ENCODE data around the gene HDAC5.
A peak's percentile ranks its signal among the peaks of the same experiment; 100 is the strongest.

The HDAC5 gene

DNA sequence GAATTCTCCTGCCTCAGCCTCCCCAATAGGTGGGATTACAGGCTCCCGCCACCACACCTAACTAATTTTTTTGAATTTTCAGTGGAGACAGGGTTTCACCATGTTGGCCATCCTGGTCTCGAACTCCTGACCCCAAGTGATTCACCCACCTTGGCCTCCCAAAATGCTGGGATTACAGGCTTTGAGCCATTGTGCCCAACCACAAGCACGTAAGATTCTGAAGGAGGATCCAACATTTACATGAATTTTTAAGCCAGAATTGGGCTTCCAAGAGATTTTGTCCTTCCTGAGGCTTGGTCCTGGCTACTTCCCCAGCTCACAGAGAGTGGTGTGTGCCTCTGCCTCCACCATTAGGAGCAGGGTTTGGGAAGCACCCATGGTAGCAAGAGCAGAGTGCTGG, 41.8 kb downstream of the HDAC5 start:
- Histone ChIP-seq H3K9me3 (no peaks in the 10 kb centered on the region), H3K4me1 (no peaks in the 10 kb centered on the region), H3K27me3 (ENCODE audit: low read depth) (no peaks in the 10 kb centered on the region), H3K4me3 (no peak overlapping the region), H3K36me3 (replicated peaks) (peaks cover 29% of the 10 kb centered on the region)
- in situ Hi-C loops (cut with MboI; ENCODE audit: low sequenced_read_pairs): no loop called here
- DNase-seq (ENCODE audit: low spot score in 2 of 2): no peak

DNA sequence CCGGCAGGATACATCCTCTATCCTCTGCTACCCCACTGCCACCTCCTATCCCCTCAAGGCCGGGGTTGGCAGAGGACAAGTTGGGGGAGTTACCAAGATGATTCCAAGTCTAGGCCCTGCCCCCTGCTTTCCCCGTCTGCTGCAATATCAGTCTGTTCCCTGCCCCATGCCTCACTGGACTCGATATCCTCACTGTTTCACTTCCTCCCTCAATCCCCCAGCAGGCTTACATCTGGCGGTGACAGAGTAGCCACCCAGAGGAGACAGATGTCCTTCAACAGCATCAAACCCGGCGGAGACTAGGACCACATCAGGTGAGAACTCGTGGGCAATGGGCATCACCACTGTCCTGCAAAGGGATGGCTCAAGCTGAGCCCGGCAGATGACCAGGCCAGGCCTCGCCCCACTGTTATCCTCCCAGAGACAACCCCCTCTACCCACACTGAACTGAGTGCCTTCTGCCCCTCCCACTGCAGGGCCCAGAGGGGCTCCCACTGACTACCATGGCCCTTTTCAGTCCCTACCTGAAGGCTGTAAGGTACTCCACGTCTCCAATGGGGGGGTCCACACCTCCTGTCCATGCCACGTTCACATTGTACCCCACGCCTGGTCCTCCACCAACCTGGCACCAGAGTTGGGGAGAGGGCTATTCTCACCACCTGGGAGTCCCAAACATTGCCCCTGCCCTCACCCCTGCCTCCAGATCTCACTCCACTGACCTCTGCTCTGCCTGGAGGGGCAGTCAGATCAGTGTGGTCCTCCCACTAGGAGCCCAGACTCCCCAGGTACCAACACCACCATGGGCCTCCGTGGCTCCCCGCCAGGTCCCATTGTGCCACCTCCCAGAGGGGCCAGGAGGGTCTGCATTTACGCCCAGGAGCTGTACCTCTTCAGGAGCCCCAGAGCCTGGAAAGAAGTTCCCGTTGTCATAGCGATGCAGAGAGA, 43.3 kb downstream of the HDAC5 start:
- no peak overlapping the region for H3K4me3 ChIP-seq
- no peaks in the 10 kb centered on the region for H3K27me3 ChIP-seq (ENCODE audit: low read depth)
- DNase-seq (ENCODE audit: low spot score in 2 of 2): no peak
- peaks cover 44% of the 10 kb centered on the region for H3K36me3 ChIP-seq (replicated peaks)
- no peaks in the 10 kb centered on the region for H3K4me1 ChIP-seq
- no peaks in the 10 kb centered on the region for H3K9me3 ChIP-seq
- in situ Hi-C loops (cut with MboI; ENCODE audit: low sequenced_read_pairs): no loop called here

DNA sequence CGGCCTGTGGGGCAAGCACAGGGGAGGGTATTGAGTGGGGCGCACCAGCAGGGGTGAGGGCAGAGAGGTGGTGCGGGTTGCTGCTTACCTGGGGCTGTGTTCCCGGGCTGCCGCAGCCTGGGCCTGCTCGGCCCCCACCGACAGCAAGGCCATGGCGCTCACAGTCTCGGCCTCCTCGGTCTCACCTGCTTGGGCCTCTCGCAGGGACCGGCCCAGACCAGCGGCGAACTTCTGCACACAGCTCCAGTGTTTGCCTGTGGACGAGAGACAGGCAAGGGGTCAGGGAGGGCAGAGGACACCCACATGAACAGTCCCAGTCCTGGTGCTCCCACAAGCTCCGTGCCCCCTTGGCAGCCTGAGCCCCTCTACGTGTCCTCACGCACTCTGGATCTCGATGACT, 45.0 kb downstream of the HDAC5 start:
- H3K36me3 ChIP-seq (replicated peaks): peaks cover 55% of the 10 kb centered on the region

DNA sequence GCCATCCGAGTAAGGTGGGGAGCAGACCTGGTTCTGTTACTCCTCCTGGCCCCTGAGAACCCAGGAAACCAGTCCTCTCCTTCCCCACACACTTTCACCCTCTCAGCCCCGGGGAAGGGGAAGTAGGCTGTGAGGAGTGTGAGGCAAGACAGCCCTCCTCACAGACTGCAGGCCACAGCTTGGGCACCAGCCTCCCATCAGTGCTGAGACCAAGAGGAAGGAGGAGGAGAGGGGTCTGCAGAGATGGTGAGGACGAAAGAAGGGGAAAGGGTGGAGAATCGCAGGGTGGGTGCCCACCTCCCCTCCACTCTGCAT, 45.9 kb downstream of the HDAC5 start:
- peaks cover 51% of the 10 kb centered on the region for H3K36me3 ChIP-seq (replicated peaks)

More for the DNA sequence above, 45.0 kb downstream of the HDAC5 start:
- Histone ChIP-seq H3K9me3 (no peaks in the 10 kb centered on the region), H3K27me3 (ENCODE audit: low read depth) (no peaks in the 10 kb centered on the region), H3K4me3 (no peak overlapping the region), H3K4me1 (no peaks in the 10 kb centered on the region)
- in situ Hi-C loops (cut with MboI; ENCODE audit: low sequenced_read_pairs): no loop called here
- no peak for DNase-seq (ENCODE audit: low spot score in 2 of 2)

DNA sequence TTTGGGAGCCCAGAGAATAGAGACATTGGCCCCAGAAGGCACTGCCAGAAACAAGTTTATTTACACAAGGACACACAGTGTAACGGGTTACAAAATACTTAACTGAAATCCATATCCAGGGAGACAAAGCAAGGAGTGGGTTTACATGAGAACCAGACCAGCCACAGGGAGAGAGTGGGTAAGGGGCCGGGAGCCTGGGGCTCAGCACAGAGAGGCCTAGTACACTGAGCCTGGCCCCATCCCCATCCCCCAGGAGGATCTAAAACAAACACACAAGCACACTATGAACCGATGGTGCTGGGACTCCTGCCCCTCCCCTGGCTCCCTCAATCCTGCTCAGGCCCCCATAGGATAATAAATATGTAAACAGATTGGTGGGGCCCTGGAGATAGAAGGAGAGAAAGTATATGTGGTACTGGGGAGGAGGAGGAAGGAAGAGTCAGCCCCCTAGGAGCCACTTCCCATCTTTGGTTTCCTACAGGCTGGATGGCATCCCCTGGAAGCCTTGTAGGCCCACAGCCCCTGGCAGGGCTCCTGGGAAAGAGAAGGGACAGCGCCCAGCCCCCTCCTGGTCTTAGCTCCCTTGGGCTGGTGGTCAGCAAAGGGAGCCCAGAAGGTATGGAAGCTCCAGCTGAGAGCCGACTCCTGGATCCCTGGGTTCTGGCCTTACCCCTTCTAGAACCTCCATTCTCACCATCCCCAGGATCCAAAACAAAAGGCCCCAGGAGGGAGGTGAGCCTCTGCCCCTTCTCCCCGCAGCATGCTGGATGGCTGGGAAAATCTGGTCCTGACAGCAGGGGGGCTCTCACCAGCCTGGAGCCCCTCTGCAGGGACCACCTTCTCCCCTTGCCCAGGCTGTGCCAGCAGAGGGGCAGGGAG, 46.5 kb downstream of the HDAC5 start:
- no peaks in the 10 kb centered on the region for H3K9me3 ChIP-seq
- in situ Hi-C loops (cut with MboI; ENCODE audit: low sequenced_read_pairs): no loop called here
- H3K36me3 ChIP-seq (replicated peaks): peaks cover 45% of the 10 kb centered on the region
- H3K27me3 ChIP-seq (ENCODE audit: low read depth): no peaks in the 10 kb centered on the region
- H3K4me3 ChIP-seq: no peak overlapping the region
- no peak for DNase-seq (ENCODE audit: low spot score in 2 of 2)
- H3K4me1 ChIP-seq: peaks cover under 1% of the 10 kb centered on the region

More for the DNA sequence above, 45.9 kb downstream of the HDAC5 start:
- Histone ChIP-seq H3K27me3 (ENCODE audit: low read depth) (no peaks in the 10 kb centered on the region), H3K4me3 (no peak overlapping the region), H3K9me3 (no peaks in the 10 kb centered on the region), H3K4me1 (no peaks in the 10 kb centered on the region)
- in situ Hi-C loops (cut with MboI; ENCODE audit: low sequenced_read_pairs): no loop called here
- no peak for DNase-seq (ENCODE audit: low spot score in 2 of 2)

DNA sequence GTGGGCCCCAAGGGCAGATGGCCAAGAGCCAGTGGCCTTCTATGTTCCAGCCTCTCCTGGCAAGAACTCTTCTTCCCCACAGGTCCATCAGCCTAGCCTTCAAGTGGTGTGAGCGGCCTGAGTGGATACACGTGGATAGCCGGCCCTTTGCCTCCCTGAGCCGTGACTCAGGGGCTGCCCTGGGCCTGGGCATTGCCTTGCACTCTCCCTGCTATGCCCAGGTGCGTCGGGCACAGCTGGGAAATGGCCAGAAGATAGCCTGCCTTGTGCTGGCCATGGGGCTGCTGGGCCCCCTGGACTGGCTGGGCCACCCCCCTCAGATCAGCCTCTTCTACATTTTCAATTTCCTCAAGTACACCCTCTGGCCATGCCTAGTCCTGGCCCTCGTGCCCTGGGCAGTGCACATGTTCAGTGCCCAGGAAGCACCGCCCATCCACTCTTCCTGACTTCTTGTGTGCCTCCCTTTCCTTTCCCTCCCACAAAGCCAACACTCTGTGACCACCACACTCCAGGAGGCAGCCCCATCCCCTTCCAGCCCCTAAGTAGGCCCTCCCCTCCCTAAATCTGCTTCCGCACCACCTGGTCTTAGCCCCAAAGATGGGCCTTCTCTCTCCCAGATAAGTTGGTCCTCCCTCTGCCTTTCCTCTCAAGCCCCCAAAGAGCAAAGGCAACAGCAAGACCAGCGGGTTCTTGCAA, 47.7 kb downstream of the HDAC5 start:
- Histone ChIP-seq H3K4me3 (no peak overlapping the region), H3K9me3 (no peaks in the 10 kb centered on the region), H3K27me3 (ENCODE audit: low read depth) (no peaks in the 10 kb centered on the region), H3K4me1 (peaks cover 5% of the 10 kb centered on the region), H3K36me3 (replicated peaks) (peaks cover 45% of the 10 kb centered on the region)
- no peak for DNase-seq (ENCODE audit: low spot score in 2 of 2)
- in situ Hi-C loops (cut with MboI; ENCODE audit: low sequenced_read_pairs): no loop called here

DNA sequence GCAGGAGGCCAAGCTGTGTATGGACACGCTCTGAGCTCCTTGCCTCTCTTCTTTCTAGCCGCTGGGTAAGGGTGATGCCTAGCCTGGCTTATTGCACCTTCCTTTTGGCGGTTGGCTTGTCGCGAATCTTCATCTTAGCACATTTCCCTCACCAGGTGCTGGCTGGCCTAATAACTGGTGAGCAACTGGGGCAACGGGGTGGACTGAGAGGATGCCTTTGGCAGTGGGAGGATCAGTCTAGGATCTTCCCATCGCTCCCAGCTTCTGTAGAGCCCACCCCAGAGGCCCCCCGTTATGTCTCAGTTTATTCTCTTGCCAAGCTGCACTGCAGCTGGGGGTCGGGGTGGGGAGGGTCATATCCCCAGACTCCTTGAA, 48.5 kb downstream of the HDAC5 start:
- H3K9me3 ChIP-seq: no peaks in the 10 kb centered on the region
- no peaks in the 10 kb centered on the region for H3K27me3 ChIP-seq (ENCODE audit: low read depth)
- H3K4me3 ChIP-seq: no peak overlapping the region
- peaks cover 45% of the 10 kb centered on the region for H3K36me3 ChIP-seq (replicated peaks)
- H3K4me1 ChIP-seq: peaks cover 8% of the 10 kb centered on the region
- no peak for DNase-seq (ENCODE audit: low spot score in 2 of 2)
- in situ Hi-C loops (cut with MboI; ENCODE audit: low sequenced_read_pairs): no loop called here

DNA sequence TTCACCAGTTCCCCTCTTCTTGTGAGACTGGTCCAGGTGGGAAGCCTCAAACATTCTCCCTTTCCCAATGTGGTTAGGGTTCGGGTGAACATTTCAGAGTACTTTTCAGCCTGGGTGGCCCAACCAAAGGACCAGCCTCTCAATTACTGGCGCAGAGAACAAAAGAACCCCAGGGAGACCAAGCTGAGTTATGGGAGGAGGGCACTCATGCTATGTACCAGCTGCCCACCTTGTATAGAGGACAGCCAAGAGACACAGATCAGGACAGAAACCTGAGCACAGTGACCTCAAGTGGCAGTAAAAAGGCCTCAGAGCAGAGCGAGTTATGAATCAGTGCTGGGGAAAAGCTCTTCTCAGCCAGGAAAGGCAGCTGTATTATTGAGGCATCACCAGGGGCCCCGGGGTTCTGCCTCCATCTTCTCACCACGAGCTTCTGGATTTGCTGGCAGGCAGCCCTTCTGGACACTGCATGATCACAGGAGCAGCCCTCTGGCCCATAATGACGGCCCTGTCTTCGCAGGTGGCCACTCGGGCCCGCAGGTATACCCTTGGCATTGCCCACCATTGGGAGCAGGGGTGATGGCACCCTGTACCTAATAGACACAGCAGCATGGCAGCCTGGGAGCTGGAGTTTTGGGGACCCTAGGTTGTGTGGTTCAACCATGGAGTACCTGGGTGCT, 49.1 kb downstream of the HDAC5 start:
- in situ Hi-C loops (cut with MboI; ENCODE audit: low sequenced_read_pairs): no loop called here
- Histone ChIP-seq H3K36me3 (replicated peaks) (peaks cover 45% of the 10 kb centered on the region), H3K4me3 (no peak overlapping the region), H3K4me1 (peaks cover 8% of the 10 kb centered on the region), H3K27me3 (ENCODE audit: low read depth) (no peaks in the 10 kb centered on the region), H3K9me3 (no peaks in the 10 kb centered on the region)
- DNase-seq (ENCODE audit: low spot score in 2 of 2): no peak

DNA sequence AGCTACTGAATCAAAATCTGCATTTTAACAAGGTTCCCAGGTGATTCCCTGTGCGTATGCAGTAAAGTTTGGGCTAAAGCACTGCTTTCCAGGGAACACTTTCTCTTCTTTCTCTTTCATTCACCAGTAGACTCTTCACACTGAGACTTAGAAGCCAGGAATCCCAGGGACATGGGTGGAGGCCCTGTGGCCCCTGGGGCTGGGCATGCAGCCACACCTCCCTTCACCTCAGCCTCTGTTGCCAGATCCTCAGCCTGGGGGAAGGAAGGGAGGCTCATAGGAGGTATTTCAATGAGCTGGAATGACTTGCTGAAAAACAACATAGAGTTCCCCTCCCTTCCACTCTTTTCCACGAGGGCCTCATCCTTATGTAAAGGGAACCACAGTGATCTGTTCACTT, 51.7 kb downstream of the HDAC5 start:
- Histone ChIP-seq H3K27me3 (ENCODE audit: low read depth) (no peaks in the 10 kb centered on the region), H3K4me1 (peaks cover 15% of the 10 kb centered on the region), H3K36me3 (replicated peaks) (peaks cover 27% of the 10 kb centered on the region), H3K9me3 (no peaks in the 10 kb centered on the region), H3K4me3 (peak overlapping the region; percentile 50)
- no peak for DNase-seq (ENCODE audit: low spot score in 2 of 2)
- in situ Hi-C loops (cut with MboI; ENCODE audit: low sequenced_read_pairs): no loop called here

DNA sequence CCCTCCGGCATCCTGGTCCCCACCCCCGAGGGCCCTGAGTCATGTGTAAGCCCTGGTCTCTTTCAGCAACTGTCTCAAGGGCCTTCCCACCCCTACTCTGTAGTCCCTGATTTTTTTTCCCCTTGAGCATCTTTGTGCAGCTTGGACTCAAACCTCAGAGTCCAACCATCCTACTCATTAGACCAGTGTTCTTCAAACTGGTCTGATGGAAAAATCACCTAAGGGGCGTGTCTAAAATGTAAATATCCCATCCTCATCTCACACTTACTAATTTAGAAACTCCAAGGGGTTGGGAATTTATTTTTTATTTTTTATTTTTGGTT, 52.3 kb downstream of the HDAC5 start:
- DNase-seq (ENCODE audit: low spot score in 2 of 2): no peak
- H3K4me1 ChIP-seq: peaks cover 16% of the 10 kb centered on the region
- in situ Hi-C loops (cut with MboI; ENCODE audit: low sequenced_read_pairs): no loop called here

DNA sequence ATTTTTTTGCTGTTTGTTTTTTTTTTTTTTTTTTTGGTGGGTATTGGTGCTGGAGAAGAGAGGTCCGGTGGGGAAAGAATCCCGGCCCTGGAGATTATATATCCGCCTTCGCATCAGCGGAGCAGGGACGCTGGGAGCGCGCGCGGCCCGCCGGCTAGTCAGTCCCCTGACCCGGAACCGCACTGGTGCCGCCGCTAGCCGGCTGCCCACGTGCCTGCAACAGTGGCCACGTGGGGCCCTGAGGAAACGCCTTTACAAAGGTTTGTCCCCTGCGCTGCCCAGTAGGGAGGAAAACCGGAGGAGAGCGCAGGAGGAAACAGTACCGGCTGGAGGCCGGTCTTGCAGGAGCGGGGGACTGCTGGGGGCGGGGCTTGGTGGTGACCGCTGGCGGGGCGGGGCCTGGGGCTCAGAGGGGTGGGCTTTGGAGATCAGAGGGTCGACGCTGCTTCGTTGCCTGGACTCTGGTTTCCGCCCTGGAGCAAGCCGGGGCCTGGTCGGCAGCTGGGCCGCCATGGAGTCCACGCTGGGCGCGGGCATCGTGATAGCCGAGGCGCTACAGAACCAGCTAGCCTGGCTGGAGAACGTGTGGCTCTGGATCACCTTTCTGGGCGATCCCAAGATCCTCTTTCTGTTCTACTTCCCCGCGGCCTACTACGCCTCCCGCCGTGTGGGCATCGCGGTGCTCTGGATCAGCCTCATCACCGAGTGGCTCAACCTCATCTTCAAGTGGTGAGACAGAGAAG, 52.8 kb downstream of the HDAC5 start, which contains the start of gene G6PC3:
G6PC3 (plus strand) TSS at position 281 of the 743 bp plus-strand sequence; CDS start at position 512, 231 bp downstream.
- in situ Hi-C loops (cut with MboI; ENCODE audit: low sequenced_read_pairs): no loop called here
- Histone ChIP-seq H3K4me1 (peaks cover 16% of the 10 kb centered on the region), H3K36me3 (replicated peaks) (peaks cover 19% of the 10 kb centered on the region), H3K27me3 (ENCODE audit: low read depth) (no peaks in the 10 kb centered on the region), H3K4me3 (peak within 1 kb of the TSS; percentile 50), H3K9me3 (no peaks in the 10 kb centered on the region)
- DNase-seq (ENCODE audit: low spot score in 2 of 2): peak; percentile 98 to 99

More for the DNA sequence above, 52.3 kb downstream of the HDAC5 start:
- Histone ChIP-seq H3K9me3 (no peaks in the 10 kb centered on the region), H3K4me3 (peak overlapping the region; percentile 50), H3K27me3 (ENCODE audit: low read depth) (no peaks in the 10 kb centered on the region), H3K36me3 (replicated peaks) (peaks cover 23% of the 10 kb centered on the region)

DNA sequence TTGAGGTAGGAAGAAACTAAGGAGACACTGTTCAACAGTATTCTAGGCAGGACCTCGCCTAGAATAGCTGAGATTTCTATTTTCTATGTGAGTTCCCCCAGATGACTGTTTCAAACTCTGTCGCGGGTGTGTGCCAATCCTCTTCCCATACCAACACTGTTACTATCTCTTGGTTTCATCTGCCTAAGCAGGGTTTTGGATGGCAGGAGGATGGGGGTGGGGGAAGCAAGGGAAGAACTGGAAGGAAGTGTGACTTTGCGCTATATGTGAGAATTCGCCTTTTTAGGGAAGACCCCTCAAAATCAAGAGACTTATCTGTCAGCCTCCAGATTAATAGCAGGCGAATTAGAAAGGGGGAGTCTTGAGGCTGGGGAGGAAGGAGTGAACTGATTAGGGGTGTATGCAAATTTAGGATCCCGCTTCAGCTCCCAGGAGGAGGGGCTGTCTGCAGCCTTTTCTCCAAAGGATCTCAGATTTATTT, 53.4 kb downstream of the HDAC5 start:
- peaks cover 16% of the 10 kb centered on the region for H3K4me1 ChIP-seq
- H3K27me3 ChIP-seq (ENCODE audit: low read depth): no peaks in the 10 kb centered on the region
- in situ Hi-C loops (cut with MboI; ENCODE audit: low sequenced_read_pairs): no loop called here
- peaks cover 13% of the 10 kb centered on the region for H3K36me3 ChIP-seq (replicated peaks)
- DNase-seq (ENCODE audit: low spot score in 2 of 2): peak in 1 of 2 experiments; percentile 28
- H3K4me3 ChIP-seq: peak overlapping the region; percentile 50
- no peaks in the 10 kb centered on the region for H3K9me3 ChIP-seq

Measured in HAP-1 (cell line).